GM21367 (cell line): ENCODE measurements around the gene NXPH1.

Source experiments
- ATAC-seq: cut with Tn5 transposase; IDR thresholded peaks from one replicate; pipeline ENCODE4 v1.9.1; 2021; ENCODE audit not compliant: unreplicated experiment

NXPH1 gene

DNA sequence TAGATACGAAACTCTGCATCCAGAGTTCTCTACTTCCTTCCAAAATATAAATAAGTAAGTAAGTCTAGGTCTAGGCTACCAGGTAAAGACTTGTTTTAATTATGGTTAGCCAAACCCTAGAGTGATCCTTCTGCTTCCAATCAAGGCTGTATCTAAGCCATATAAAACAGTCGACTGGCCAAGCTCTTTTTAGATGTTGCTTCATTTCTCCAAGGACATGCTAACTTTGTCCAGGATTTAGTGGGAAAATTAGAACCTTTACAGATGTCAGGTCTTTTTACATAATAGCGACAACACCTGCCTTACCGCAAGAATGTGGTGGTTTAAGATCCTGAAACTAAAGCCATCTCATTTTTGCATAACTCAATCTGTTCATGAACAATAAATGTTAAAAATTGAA, 156.8 kb downstream of the NXPH1 start:
- no peak for ATAC-seq

- no peak for ATAC-seq
These were observed 157.4 kb downstream of the NXPH1 start for GRCh38 chr7:8590791-8591190.

DNA sequence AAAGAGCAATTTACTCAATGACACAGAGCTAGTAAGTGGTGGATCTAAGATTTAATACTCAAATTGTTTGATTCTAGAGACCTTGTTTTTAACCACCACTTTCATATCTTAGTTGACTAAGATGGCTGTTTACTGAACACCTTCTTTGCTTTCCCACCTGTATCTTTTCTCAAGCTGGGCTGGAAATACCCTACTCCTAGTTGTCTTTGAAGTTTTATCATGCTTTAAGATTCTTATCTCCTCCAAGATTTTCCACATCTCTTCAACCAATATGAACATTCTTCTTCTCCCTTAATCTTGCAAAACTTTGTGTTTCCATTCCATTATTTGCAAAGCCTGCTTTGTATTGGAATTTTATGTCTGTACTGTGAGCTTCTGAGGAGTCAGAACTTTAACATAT, 157.9 kb downstream of the NXPH1 start:
- no peak for ATAC-seq

- no peak for ATAC-seq
These were observed 158.8 kb downstream of the NXPH1 start for GRCh38 chr7:8592167-8592566.

- ATAC-seq: no peak
These were observed 160.7 kb downstream of the NXPH1 start for GRCh38 chr7:8594115-8594514.

DNA sequence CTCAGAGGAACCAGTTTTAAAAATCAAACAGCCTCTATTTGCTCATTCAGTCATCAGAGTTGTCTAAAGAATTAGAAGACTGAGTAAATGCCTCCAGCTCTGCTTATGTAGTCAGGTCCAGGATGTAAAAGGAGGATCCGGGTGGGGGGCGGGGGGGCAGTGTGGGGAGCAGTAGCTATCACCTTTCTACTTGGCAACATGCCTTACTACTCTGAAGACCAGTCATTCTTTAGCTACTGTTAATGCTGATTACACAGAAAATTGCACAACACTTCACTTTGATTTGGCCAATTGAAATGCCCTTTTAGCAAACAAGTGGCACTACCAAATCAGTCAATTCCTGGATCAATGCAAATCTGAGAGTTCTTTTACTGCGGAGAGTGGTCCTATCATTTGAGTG, 164.2 kb downstream of the NXPH1 start:
- no peak for ATAC-seq

- no peak for ATAC-seq
These were observed 167.7 kb downstream of the NXPH1 start for GRCh38 chr7:8601121-8601520.

- no peak for ATAC-seq
These were observed 171.8 kb downstream of the NXPH1 start for GRCh38 chr7:8605221-8605620.

DNA sequence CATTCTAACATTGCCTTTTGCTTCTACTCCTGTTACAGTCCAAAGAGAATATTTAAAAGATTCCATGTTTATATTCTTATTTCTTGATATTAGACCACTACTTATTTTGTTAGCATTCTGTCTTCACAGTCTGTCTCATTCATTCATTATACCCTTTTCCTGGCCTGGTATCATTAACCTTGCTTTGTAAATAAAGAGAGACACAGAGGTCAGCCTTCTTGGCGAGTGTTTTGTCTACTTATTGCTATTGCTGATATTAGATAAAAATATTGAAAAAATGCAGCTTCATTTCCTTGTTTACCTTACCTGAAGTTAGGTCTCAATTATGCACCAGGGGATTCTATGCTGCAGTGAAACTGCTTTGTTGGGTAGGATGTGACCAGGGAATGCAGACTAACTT, 179.2 kb downstream of the NXPH1 start:
- no peak for ATAC-seq

DNA sequence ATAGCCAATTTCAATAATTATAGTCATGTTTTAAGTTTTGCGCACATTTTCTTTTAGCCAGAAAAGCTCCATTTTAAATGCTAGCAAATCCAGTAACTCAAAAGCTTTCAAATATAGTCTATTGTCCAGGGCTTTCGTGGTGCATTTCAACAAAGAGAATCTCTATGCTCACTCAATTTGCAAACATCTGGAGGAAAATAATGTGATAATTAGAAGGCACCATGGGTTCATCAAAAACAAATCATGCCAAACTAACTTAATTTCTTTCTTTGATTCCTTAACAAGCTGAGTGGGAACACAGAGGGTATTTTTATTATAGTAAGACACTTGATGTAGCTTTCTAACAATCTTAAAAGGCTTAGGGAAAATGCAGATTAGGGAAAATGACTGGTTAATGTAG, 179.8 kb downstream of the NXPH1 start:
- no peak for ATAC-seq

- no peak for ATAC-seq
These were observed 181.6 kb downstream of the NXPH1 start for GRCh38 chr7:8615019-8615418.

DNA sequence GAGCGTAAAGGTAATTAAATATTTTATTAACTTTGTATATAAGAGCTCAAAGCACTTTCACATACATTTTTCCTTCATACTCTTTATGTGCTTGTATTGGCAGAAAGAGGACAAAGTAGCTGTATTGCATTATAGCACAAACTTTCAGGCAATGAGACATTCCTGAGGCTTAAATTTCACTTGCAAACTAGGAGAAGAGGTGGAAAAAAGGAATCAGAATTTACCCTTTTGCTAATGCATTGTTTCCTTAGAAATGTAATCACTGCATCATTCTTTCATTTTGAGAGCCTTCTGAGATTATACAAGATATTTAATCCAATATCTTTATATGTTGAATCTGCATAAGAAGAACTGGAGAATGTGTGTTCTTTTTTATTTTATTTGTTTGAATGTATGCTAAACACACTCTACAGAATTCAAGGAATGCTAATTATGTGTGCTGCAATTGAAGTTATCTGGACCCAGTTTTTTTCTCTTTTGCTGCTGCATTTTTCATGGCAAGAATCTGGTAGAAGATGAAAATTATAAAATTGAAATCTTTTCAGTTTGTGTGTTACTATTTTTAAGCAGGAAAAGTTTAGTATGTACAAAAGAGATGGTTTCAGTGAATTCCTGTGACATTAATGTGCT, 185.1 kb downstream of the NXPH1 start:
- ATAC-seq: no peak

- no peak for ATAC-seq
These were observed 186.8 kb downstream of the NXPH1 start for GRCh38 chr7:8620169-8620568.

DNA sequence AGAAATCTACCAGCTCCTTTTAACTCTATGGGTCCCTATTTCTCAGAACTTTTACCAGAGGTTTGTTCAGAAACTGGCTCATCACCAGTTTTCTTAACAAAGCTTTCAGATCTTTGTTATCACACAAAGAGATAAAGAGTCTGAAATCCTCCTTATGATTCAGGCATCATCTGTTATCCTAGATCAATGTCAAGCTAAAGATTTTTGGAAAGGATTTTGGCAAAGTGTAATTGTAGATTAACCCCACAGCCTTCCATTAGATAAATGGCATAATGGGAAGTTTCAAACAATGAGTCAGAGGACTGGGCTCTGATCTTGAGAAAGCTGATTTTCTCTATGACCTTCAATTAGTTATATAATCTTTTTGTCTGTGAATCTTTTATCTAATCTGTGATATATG, 192.2 kb downstream of the NXPH1 start:
- ATAC-seq: no peak

DNA sequence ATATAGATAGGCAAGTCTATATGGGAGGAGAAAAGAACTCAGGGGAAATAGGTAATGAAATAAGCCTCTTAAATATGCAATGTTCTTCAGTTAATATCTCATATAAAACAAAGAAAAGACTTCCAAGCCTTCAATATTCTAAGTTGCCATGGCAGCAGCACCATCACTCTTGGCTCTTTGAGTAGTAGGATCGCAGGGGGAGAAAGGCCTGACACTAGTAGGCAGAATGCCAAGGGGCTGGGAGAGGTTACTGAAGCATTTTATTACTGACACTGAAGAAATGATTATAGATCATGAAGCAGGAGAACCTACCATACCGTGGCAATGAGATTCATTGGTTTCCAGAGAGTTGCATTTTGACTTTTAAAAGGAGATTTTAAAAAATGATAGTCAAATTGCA, 193.9 kb downstream of the NXPH1 start:
- no peak for ATAC-seq

DNA sequence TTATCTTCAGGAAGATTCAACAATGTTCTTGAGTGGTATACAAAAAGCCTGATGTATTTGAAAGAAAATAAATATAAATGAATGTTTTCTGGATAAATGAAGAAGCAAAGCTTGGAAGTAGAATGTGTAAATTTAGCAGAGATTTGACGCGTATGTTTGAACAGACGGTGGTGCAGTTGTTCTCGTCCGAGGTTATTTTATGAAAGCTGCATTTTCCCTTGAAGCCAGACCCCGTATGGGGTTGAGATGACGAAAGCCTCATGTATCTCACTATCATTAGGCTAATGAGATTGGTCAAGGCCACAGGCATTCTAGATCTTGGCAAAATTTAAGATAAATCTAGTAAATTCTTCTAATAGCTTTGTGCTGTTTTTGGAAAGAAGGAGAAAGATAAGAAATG, 195.2 kb downstream of the NXPH1 start:
- ATAC-seq: no peak

GRCh38 chr7:8629504-8629903, 196.1 kb downstream of the NXPH1 start:
- no peak for ATAC-seq

DNA sequence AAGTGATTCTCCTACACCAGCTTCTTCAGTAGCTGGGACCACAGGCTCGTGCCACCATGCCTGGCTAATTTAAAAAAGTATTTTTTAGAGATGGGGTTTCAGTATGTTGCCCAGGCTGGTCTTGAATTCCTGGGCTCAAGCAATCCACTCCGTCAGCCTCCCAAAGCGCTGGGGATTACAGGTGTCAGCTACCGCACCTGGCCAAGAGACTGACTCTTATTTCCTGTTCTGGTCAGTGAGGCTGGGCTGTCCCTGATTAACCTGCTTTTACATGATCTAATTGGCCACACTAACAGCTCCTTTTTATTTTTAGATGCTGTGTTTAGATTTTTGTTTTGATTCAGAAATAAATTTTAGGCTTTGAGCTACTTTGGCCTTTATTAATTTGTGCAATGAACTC, 203.9 kb downstream of the NXPH1 start:
- no peak for ATAC-seq

GRCh38 chr7:8638076-8638475, 204.7 kb downstream of the NXPH1 start:
- no peak for ATAC-seq

GRCh38 chr7:8639668-8640067, 206.3 kb downstream of the NXPH1 start:
- no peak for ATAC-seq

DNA sequence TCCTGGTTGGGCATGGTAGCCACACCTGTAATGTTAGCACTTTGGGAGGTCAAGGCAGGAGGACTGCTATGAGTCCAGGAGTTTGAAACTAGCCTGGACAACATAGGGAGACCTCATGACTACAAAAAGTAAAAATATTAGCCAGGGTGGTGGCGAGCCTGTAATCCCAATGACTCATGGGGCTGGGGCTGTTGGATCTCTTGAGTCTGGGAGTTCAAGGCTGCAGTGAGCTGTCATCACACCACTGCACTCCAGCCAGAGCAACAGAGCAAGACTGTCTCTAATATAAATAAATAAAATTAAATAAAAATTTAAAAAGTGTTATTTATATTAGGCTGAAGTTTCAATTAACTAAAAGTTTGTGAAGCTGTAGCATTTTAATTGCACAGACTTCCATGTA, 207.3 kb downstream of the NXPH1 start:
- no peak for ATAC-seq

- no peak for ATAC-seq
These were observed 235.5 kb downstream of the NXPH1 start for GRCh38 chr7:8668627-8669500.

DNA sequence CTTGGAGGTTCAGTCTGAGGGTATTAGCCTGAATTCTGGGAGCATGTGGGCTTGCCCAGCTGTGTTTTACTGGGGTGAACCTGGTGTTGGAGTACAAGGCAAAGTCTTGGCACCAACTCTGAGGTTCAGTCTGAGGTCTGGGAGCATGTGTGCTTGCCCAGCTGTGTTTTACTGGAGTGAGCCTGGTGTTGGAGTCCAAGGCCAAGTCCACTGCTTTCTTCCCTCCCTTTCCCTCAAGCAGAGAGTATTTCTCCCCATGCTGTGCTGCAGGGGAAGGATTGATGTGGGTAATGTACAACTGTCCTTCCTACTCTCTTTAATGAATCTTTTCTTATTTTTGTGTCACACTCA, 236.1 kb downstream of the NXPH1 start:
- no peak for ATAC-seq
